Sigmoid colon (tissue), 7 donors: ENCODE measurements around the gene EHBP1L1. TPM values are rescaled to one million over a fixed set of nuclear protein-coding genes. Genes with fewer than 3 reads are reported as not detected.

Experiments used
- DNase-seq: peaks from one replicate; pipeline ENCODE4 v3.0.0-alpha.2; 2019
- H3K27ac ChIP-seq, 4 donors: fragments of 200-600 bp; sonication (generic); one replicate each; pipeline ENCODE4 v1.5.1; 2016 to 2019; ENCODE audit warnings: mild to moderate bottlenecking in 1 of 4
- H3K27me3 ChIP-seq, 3 donors: fragments of 200-600 bp; sonication (generic); one replicate each; pipeline ENCODE4 v1.5.1; 2019; ENCODE audit warnings: mild to moderate bottlenecking in 1 of 3
- H3K36me3 ChIP-seq, 4 donors: fragments of 200-600 bp; sonication (generic); one replicate each; pipeline ENCODE4 v1.5.1; 2016 to 2019
- H3K4me1 ChIP-seq, 4 donors: fragments of 200-600 bp; sonication (generic); one replicate each; pipeline ENCODE4 v1.5.1; 2017 to 2019
- H3K4me3 ChIP-seq, 4 donors: fragments of 200-600 bp; sonication (generic); one replicate each; pipeline ENCODE4 v1.5.1; 2017 to 2019; ENCODE audit warnings: mild to moderate bottlenecking in 2 of 4, moderate library complexity in 1 of 4
- H3K9me3 ChIP-seq, 4 donors: fragments of 200-600 bp in 3 of 4; sonication (generic) in 3 of 4; one replicate each; pipeline versions ENCODE4 v1.5.1 to v1.6.1; 2013 to 2019
- CTCF ChIP-seq, 4 experiments: fragments of 450-650 bp in 3 of 4; fragments of 200-600 bp in 1 of 4; IDR thresholded peaks; one replicate each; pipeline ENCODE4 v1.5.1; 2016 to 2019; ENCODE audit warnings: antibody characterized with exemption in 4 of 4, mild to moderate bottlenecking in 3 of 4, moderate library complexity in 2 of 4
- EP300 ChIP-seq, 4 donors: sonication (generic); formaldehyde crosslinking; IDR thresholded peaks; one replicate each; pipeline ENCODE4 v1.6.1; 2017; ENCODE audit warnings: antibody characterized with exemption in 4 of 4
- POLR2A ChIP-seq, 2 donors: fragments of 450-650 bp; IDR thresholded peaks; one replicate each; pipeline ENCODE4 v1.6.1; 2016; ENCODE audit warnings: antibody characterized with exemption in 2 of 2, mild to moderate bottlenecking in 2 of 2, moderate library complexity in 2 of 2
- POLR2AphosphoS5 ChIP-seq, 4 donors: sonication (generic); formaldehyde crosslinking; IDR thresholded peaks; one replicate each; pipeline ENCODE4 v1.6.1; 2017; ENCODE audit warnings: antibody characterized with exemption in 4 of 4
- WGBS, 2 donors: extraction: QIAGEN DNeasy Blood & Tissue Kit; methylation state at CpG; one replicate each; pipeline ENCODE4 v1.1.7; 2013; 5-methylcytosine and 5-hydroxymethylcytosine counted together
- intact Hi-C: fragments of 100-400 bp; cut with DNase I; formaldehyde crosslinking; loops from one replicate; pipeline ENCODE4 v1.15.1; 2023
- polyA plus RNA-seq, 3 donors: library from polyadenylated mRNA; stranded (reverse); fragments of 200-250 nt; gene quantifications; one replicate each; pipeline ENCODE4 v1.2.3, GENCODE V29; 2013
- total RNA-seq, 4 donors: library from RNA; depleted of rRNA; stranded (reverse); fragments of >200 nt; gene quantifications; one replicate each; pipeline ENCODE4 v1.1.0, GENCODE V29; 2016
- donor health status: healthy with polysubstance abuse.
- donor health status: Bipolar disorder and iron deficiency.
- donor health status: healthy.

Gene EHBP1L1
- total and polyA plus RNA-seq, 7 donors, result 31.2 to 366 (median 148) TPM

- Histone ChIP-seq H3K27ac (peak overlapping the region; percentile 77 to 98 (median 82)), H3K9me3 (no peaks in the 10 kb centered on the region), H3K36me3 (peaks cover 10 to 65% (median 37%) of the 10 kb centered on the region in 4 donors), H3K4me1 (peaks cover 0 to 73% (median 62%) of the 10 kb centered on the region in 4 donors), H3K4me3 (no peak overlapping the region), H3K27me3 (no peaks in the 10 kb centered on the region)
- peak; percentile 66 for DNase-seq
- TF ChIP-seq CTCF (IDR thresholded peaks at IDR 0.05) (no peak), EP300 (IDR thresholded peaks at IDR 0.05) (no peak), POLR2AphosphoS5 (IDR thresholded peaks at IDR 0.05) (no peak), POLR2A (IDR thresholded peaks at IDR 0.05) (no peak)
- intact Hi-C loops, result no loop called here
- 76 to 86% methylated on average over 9 of the region's 9 CpGs for WGBS, 2 donors
These were observed 13.8 kb downstream of the EHBP1L1 start for GRCh38 chr11:65589444-65590239.

GRCh38 chr11:65590240-65590738 lies 14.4 kb downstream of the EHBP1L1 start:
- 56 to 67% methylated on average over 8 of the region's 8 CpGs for WGBS, 2 donors
- DNase-seq, result peak; percentile 84
- no peak for TF ChIP-seq EP300 (IDR thresholded peaks at IDR 0.05)
- TF ChIP-seq POLR2AphosphoS5 (IDR thresholded peaks at IDR 0.05), result peak in 1 of 4 donors; percentile 15
- no peak for TF ChIP-seq CTCF (IDR thresholded peaks at IDR 0.05)
- intact Hi-C loops, result no loop called here
- Histone ChIP-seq H3K4me3 (no peak overlapping the region), H3K27ac (peak overlapping the region in 3 of 4 donors; percentile 57 to 81 (median 77)), H3K27me3 (no peaks in the 10 kb centered on the region), H3K4me1 (peaks cover 0 to 70% (median 61%) of the 10 kb centered on the region in 4 donors), H3K9me3 (no peaks in the 10 kb centered on the region), H3K36me3 (peaks cover 7 to 59% (median 34%) of the 10 kb centered on the region in 4 donors)

- H3K4me3 ChIP-seq, result peak overlapping the region in 1 of 4 donors; percentile 9
- intact Hi-C loops, result loop anchor here (2.0 kb wide), 1 partner anchor 15 kb away; the partner anchor contains the start of gene EHBP1L1
- peak; percentile 76 for DNase-seq
- no peaks in the 10 kb centered on the region for H3K9me3 ChIP-seq
- peaks cover 0 to 54% (median 47%) of the 10 kb centered on the region in 4 donors for H3K4me1 ChIP-seq
- H3K27me3 ChIP-seq, result no peaks in the 10 kb centered on the region
- peak overlapping the region; percentile 18 to 81 (median 53) for H3K27ac ChIP-seq
- no peak for TF ChIP-seq CTCF (IDR thresholded peaks at IDR 0.05)
- TF ChIP-seq POLR2AphosphoS5 (IDR thresholded peaks at IDR 0.05), result peak; percentile 15 to 20 (median 18)
- 19 to 57% methylated on average over 106 of the region's 106 CpGs for WGBS, 2 donors
- peaks cover 7 to 50% (median 30%) of the 10 kb centered on the region in 4 donors for H3K36me3 ChIP-seq
These were observed 16.3 kb downstream of the EHBP1L1 start for GRCh38 chr11:65591939-65592857.

- Histone ChIP-seq H3K4me1 (peaks cover 0 to 46% (median 39%) of the 10 kb centered on the region in 4 donors), H3K4me3 (no peak overlapping the region), H3K9me3 (no peaks in the 10 kb centered on the region), H3K27me3 (no peaks in the 10 kb centered on the region), H3K36me3 (peaks cover 12 to 56% (median 36%) of the 10 kb centered on the region in 4 donors), H3K27ac (peak overlapping the region; percentile 32 to 81 (median 53))
- TF ChIP-seq POLR2AphosphoS5 (IDR thresholded peaks at IDR 0.05), result no peak
- TF ChIP-seq POLR2A (IDR thresholded peaks at IDR 0.05), result no peak
- no peak for TF ChIP-seq EP300 (IDR thresholded peaks at IDR 0.05)
- no peak for TF ChIP-seq CTCF (IDR thresholded peaks at IDR 0.05)
- DNase-seq, result no peak
- intact Hi-C loops, result loop anchor here (1.0 to 2.0 kb wide), 2 partner anchors 16 to 53 kb away; partner anchors contain the start of gene EHBP1L1
- 64 to 83% methylated on average over 22 of the region's 22 CpGs for WGBS, 2 donors
These were observed 17.1 kb downstream of the EHBP1L1 start for GRCh38 chr11:65592858-65593517.
